T-helper 2 cell treated with Interferon-gamma antibody and Interleukin-4, amounts not matched to agents 100 ng/mL and 5 ng/mL, for 36 hours (primary cell): ENCODE data around the gene INO80D. TPM values are rescaled to one million over a fixed set of nuclear protein-coding genes. Genes with fewer than 3 reads are reported as not detected.
"Not testable (repeated sequence)": the region's sequence is repeated elsewhere in the genome, so short reads cannot be mapped to it uniquely, and the experiment has no call there.

ENCODE experiments used
- intact Hi-C: fragments of 100-400 bp; cut with micrococcal nuclease; formaldehyde crosslinking; loops from one replicate; pipeline ENCODE4 v1.15.1; 2023
- total RNA-seq: library from RNA; stranded (reverse); gene quantifications from 2 replicates; pipeline ENCODE4 v1.2.3, GENCODE V29; 2022

Gene INO80D
- 29.1 and 29.5 TPM in 2 replicates for total RNA-seq

GRCh38 chr2:206085742-206086445, at the start of gene INO80D:
Gene INO80D, minus strand, starts transcription at chr2:206086174. Its CDS starts 23,158 bp downstream, at chr2:206063016.
- intact Hi-C loops = loop anchor here (1.0 to 10.0 kb wide), 5 partner anchors 73 to 1449 kb away; partner anchors contain the start of genes EEF1B2, FASTKD2, KLF7 and MDH1B

GRCh38 chr2:206127656-206128055, 41.7 kb upstream of the INO80D start:
- intact Hi-C loops = no loop called here

GRCh38 chr2:206125901-206126300, 39.9 kb upstream of the INO80D start:
- intact Hi-C loops = no loop called here

GRCh38 chr2:206122569-206122968, 36.6 kb upstream of the INO80D start:
- intact Hi-C loops = not testable (repeated sequence)

- intact Hi-C loops = no loop called here
Observed at GRCh38 chr2:206116278-206116677, 30.3 kb upstream of the INO80D start.

GRCh38 chr2:206115026-206115578, 29.1 kb upstream of the INO80D start:
- intact Hi-C loops = no loop called here

GRCh38 chr2:206112846-206113547, 27.0 kb upstream of the INO80D start:
- intact Hi-C loops = no loop called here

GRCh38 chr2:206112108-206112507, 26.1 kb upstream of the INO80D start:
- intact Hi-C loops = no loop called here

GRCh38 chr2:206108713-206109112, 22.7 kb upstream of the INO80D start:
- intact Hi-C loops = no loop called here

- intact Hi-C loops = no loop called here
Observed at GRCh38 chr2:206105541-206105940, 19.6 kb upstream of the INO80D start.

GRCh38 chr2:206105038-206105437, 19.1 kb upstream of the INO80D start:
- intact Hi-C loops = no loop called here

- intact Hi-C loops = not testable (repeated sequence)
Observed at GRCh38 chr2:206098872-206099271, 12.9 kb upstream of the INO80D start.

- intact Hi-C loops = no loop called here
Observed at GRCh38 chr2:206098471-206098870, 12.5 kb upstream of the INO80D start.

- intact Hi-C loops = no loop called here
Observed at GRCh38 chr2:206096876-206097275, 10.9 kb upstream of the INO80D start.

- intact Hi-C loops = no loop called here
Observed at GRCh38 chr2:206095536-206096332, 9.8 kb upstream of the INO80D start.

- intact Hi-C loops = no loop called here
Observed at GRCh38 chr2:206092297-206092696, 6.3 kb upstream of the INO80D start.

GRCh38 chr2:206088248-206088647, 2.3 kb upstream of the INO80D start:
- intact Hi-C loops = loop anchor here (5.0 to 10.0 kb wide), 4 partner anchors 187 to 1447 kb away; partner anchors contain the start of genes FASTKD2, KLF7, MDH1B and ZDBF2

- intact Hi-C loops = loop anchor here (1.0 to 10.0 kb wide), 5 partner anchors 72 to 1448 kb away; partner anchors contain the start of genes EEF1B2, FASTKD2, KLF7 and MDH1B
Observed at GRCh38 chr2:206086716-206087350, 859 bp upstream of the INO80D start.

- intact Hi-C loops = loop anchor here (5.0 to 10.0 kb wide), 4 partner anchors 190 to 1450 kb away; partner anchors contain the start of genes FASTKD2, KLF7, MDH1B and ZDBF2
Observed at GRCh38 chr2:206084870-206085741, 868 bp downstream of the INO80D start.
